Sigmoid colon (tissue), 4 donors: ENCODE data around the gene DOCK1.

Experiments
- CTCF ChIP-seq, 4 experiments: fragments of 450-650 bp in 3 of 4; fragments of 200-600 bp in 1 of 4; IDR thresholded peaks; one replicate each; pipeline ENCODE4 v1.5.1; 2016 to 2019; ENCODE audit warnings: antibody characterized with exemption in 4 of 4, mild to moderate bottlenecking in 3 of 4, moderate library complexity in 2 of 4
- POLR2A ChIP-seq, 2 donors: fragments of 450-650 bp; IDR thresholded peaks; one replicate each; pipeline ENCODE4 v1.6.1; 2016; ENCODE audit warnings: antibody characterized with exemption in 2 of 2, mild to moderate bottlenecking in 2 of 2, moderate library complexity in 2 of 2
- POLR2AphosphoS5 ChIP-seq, 4 donors: sonication (generic); formaldehyde crosslinking; IDR thresholded peaks; one replicate each; pipeline ENCODE4 v1.6.1; 2017; ENCODE audit warnings: antibody characterized with exemption in 4 of 4

- TF ChIP-seq CTCF (IDR thresholded peaks at IDR 0.05) (no peak), POLR2AphosphoS5 (IDR thresholded peaks at IDR 0.05) (no peak), POLR2A (IDR thresholded peaks at IDR 0.05) (no peak)
Observed at GRCh38 chr10:127298381-127298780, 393.2 kb downstream of the DOCK1 start.
